Testis (tissue), 3 donors: ENCODE measurements around the gene PCSK4. TPM values are rescaled to one million over a fixed set of nuclear protein-coding genes. Genes with fewer than 3 reads are reported as not detected.

Experiments used
- DNase-seq: peaks from one replicate; pipeline ENCODE4 v3.0.0-alpha.2; 2019
- H3K27ac ChIP-seq, 2 donors: fragments of 200-600 bp; sonication (generic); one replicate each; pipeline ENCODE4 v1.5.1; 2019
- H3K27me3 ChIP-seq: fragments of 200-600 bp; sonication (generic); one replicate; pipeline ENCODE4 v1.5.1; 2019
- H3K36me3 ChIP-seq: fragments of 200-600 bp; sonication (generic); one replicate; pipeline ENCODE4 v1.5.1; 2017; ENCODE audit warnings: low read depth; ENCODE audit errors: missing control alignments
- H3K4me1 ChIP-seq: fragments of 200-600 bp; sonication (generic); one replicate; pipeline ENCODE4 v1.5.1; 2019
- H3K4me3 ChIP-seq, 2 donors: fragments of 200-600 bp; sonication (generic); one replicate each; pipeline ENCODE4 v1.5.1; 2017 to 2019
- H3K9me3 ChIP-seq: fragments of 200-600 bp; sonication (generic); one replicate; pipeline ENCODE4 v1.5.1; 2017
- POLR2A ChIP-seq: fragments of 450-650 bp; IDR thresholded peaks from one replicate; pipeline ENCODE4 v1.6.1; 2017; ENCODE audit warnings: antibody characterized with exemption, mild to moderate bottlenecking, moderate library complexity
- WGBS, 2 donors: methylation state at CpG; one replicate each; pipeline ENCODE4 v1.1.5; 2018; 5-methylcytosine and 5-hydroxymethylcytosine counted together
- intact Hi-C: fragments of 100-400 bp; cut with DNase I; formaldehyde crosslinking; loops from one replicate; pipeline ENCODE4 v1.15.1; 2023; ENCODE audit warnings: low total_unique reads
- polyA plus RNA-seq: library from polyadenylated mRNA; stranded (reverse); fragments of 350-450 nt; fragmentation: Illumina TruSeq; extraction: RNeasy Lipid Tissue Mini Kit (QIAGEN cat#74804); gene quantifications from one replicate; pipeline ENCODE4 v1.2.3, GENCODE V29; 2014; ENCODE audit warnings: low read depth, low replicate concordance; ENCODE audit not compliant: insufficient read depth
- total RNA-seq, 2 donors: library from RNA; depleted of rRNA; stranded (reverse); fragments of >200 nt; gene quantifications; one replicate each; pipeline ENCODE4 v1.2.3, GENCODE V29; 2016
- TF ChIP-seq, protein P1 (sequence below), 3 experiments: fragments of 450-650 bp in 2 of 3; fragments of 200-600 bp in 1 of 3; sonication (generic) in 1 of 3; IDR thresholded peaks; one replicate each; pipeline ENCODE4 v1.5.1; 2016 to 2019; ENCODE audit warnings: antibody characterized with exemption in 3 of 3, mild to moderate bottlenecking in 2 of 3, moderate library complexity in 1 of 3

Gene PCSK4
- total and polyA plus RNA-seq, 3 donors from 2014 or later: 108 to 203 (median 179) TPM

DNA sequence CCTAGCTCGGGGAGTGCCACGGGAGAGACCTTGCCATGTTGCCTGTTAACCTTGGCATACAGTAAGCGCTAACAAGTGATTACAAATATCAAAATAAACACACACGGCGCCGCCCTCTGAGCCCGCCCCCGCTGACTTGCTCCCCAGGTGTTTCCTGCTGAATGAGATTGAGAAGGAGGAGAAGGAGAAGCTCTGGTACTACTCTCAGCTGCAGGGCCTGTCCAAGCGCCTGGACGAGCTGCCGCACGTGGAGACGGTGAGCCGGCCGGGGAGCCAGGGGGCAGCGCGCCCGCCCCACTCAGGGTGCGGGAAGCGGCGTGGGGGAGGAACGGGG, 35.2 kb downstream of the PCSK4 start:
- Histone ChIP-seq H3K4me3 (peak overlapping the region in 1 of 2 donors; percentile 14), H3K9me3 (no peaks in the 10 kb centered on the region), H3K27me3 (no peaks in the 10 kb centered on the region), H3K36me3 (no peaks in the 10 kb centered on the region), H3K4me1 (peaks cover 22% of the 10 kb centered on the region), H3K27ac (no peak overlapping the region)
- no peak for TF ChIP-seq POLR2A
- TF ChIP-seq, protein P1, sequence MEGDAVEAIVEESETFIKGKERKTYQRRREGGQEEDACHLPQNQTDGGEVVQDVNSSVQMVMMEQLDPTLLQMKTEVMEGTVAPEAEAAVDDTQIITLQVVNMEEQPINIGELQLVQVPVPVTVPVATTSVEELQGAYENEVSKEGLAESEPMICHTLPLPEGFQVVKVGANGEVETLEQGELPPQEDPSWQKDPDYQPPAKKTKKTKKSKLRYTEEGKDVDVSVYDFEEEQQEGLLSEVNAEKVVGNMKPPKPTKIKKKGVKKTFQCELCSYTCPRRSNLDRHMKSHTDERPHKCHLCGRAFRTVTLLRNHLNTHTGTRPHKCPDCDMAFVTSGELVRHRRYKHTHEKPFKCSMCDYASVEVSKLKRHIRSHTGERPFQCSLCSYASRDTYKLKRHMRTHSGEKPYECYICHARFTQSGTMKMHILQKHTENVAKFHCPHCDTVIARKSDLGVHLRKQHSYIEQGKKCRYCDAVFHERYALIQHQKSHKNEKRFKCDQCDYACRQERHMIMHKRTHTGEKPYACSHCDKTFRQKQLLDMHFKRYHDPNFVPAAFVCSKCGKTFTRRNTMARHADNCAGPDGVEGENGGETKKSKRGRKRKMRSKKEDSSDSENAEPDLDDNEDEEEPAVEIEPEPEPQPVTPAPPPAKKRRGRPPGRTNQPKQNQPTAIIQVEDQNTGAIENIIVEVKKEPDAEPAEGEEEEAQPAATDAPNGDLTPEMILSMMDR (IDR thresholded peaks at IDR 0.05): no peak
- intact Hi-C loops: no loop called here
- 11 to 16% methylated on average over 8 to 22 of the region's 22 CpGs for WGBS, 2 donors
- no peak for DNase-seq

GRCh38 chr19:1453525-1454364, 36.4 kb downstream of the PCSK4 start:
- Histone ChIP-seq H3K9me3 (no peaks in the 10 kb centered on the region), H3K27ac (no peak overlapping the region), H3K27me3 (no peaks in the 10 kb centered on the region), H3K4me3 (no peak overlapping the region), H3K36me3 (no peaks in the 10 kb centered on the region), H3K4me1 (peaks cover 22% of the 10 kb centered on the region)
- TF ChIP-seq POLR2A: no peak
- TF ChIP-seq, protein P1 (IDR thresholded peaks at IDR 0.05): no peak
- intact Hi-C loops: no loop called here
- DNase-seq: peak; percentile 84
- 36 to 46% methylated on average over 20 to 32 of the region's 33 CpGs for WGBS, 2 donors

- Histone ChIP-seq H3K4me1 (peaks cover 22% of the 10 kb centered on the region), H3K4me3 (no peak overlapping the region), H3K36me3 (no peaks in the 10 kb centered on the region), H3K27ac (no peak overlapping the region), H3K9me3 (no peaks in the 10 kb centered on the region), H3K27me3 (no peaks in the 10 kb centered on the region)
- no peak for TF ChIP-seq POLR2A
- TF ChIP-seq, protein P1 (IDR thresholded peaks at IDR 0.05): no peak
- intact Hi-C loops: no loop called here
- no peak for DNase-seq
- 64 to 71% methylated on average over 7 to 26 of the region's 30 CpGs for WGBS, 2 donors
Observed at GRCh38 chr19:1452802-1453524, 37.2 kb downstream of the PCSK4 start.

GRCh38 chr19:1451916-1452801, 38.0 kb downstream of the PCSK4 start:
- Histone ChIP-seq H3K4me3 (no peak overlapping the region), H3K36me3 (no peaks in the 10 kb centered on the region), H3K27me3 (no peaks in the 10 kb centered on the region), H3K27ac (no peak overlapping the region), H3K9me3 (no peaks in the 10 kb centered on the region), H3K4me1 (peaks cover 24% of the 10 kb centered on the region)
- intact Hi-C loops: no loop called here
- WGBS, 2 donors: 37 to 43% methylated on average over 20 to 39 of the region's 39 CpGs
- no peak for DNase-seq
- TF ChIP-seq, protein P1 (IDR thresholded peaks at IDR 0.05): no peak
